NT2/D1 (cell line): ENCODE measurements around the gene COL1A1.

ENCODE experiments used
- SUZ12 ChIP-seq: IDR thresholded peaks from 2 replicates; pipeline ENCODE4 v1.6.1; 2011; ENCODE audit not compliant: insufficient read length, insufficient read depth; ENCODE audit errors: extremely low read depth
- YY1 ChIP-seq: IDR thresholded peaks from 2 replicates; pipeline ENCODE4 v1.6.1; 2011; ENCODE audit not compliant: insufficient read length, insufficient read depth
- ZNF274 ChIP-seq: IDR thresholded peaks from 2 replicates; pipeline ENCODE4 v1.6.1; 2011; ENCODE audit warnings: mild to moderate bottlenecking, low read depth, low read length

DNA sequence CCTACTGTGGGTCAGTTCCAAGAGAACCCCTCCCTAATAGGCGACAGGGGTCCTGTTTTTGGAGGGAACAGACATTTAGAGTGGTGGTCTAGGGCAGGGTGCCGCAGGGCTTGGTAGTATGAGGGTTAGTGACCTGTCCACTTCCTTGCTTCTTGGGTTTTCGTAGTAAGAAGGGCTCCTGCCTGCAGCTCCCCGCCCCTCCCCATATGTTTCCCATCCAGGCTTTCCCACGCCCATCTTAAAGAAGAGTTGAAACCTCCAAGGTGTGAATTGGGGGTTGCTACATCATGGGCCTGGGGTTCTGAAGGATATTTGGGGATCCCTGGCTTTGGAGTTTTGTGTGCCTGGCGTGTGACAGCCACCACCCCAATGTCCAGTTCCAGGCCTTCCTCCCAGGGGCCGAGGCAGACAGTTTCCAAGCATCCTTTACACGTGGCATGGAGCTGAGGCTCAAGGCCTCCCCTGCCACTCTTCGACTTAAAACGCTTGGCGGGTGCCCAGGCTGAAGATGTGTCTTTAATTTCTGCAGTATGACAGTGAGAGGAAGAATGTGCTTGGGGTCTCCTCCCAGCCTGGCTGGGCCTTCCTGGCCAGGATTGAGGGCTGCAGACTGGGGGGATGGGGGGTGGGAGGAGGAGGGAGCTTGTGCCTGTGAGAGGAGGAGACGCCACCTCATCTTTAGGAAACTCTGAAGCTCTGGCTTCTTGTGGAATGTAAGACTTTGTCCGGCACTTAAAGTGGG is 2.3 kb upstream of the COL1A1 start:
- TF ChIP-seq ZNF274 (no peak), YY1 (no peak), SUZ12 (no peak)
